CD4-positive, CD25-positive, alpha-beta regulatory T cell (primary cell): ENCODE results near the gene CAPN11. TPM values are rescaled to one million over a fixed set of nuclear protein-coding genes. Genes with fewer than 3 reads are reported as not detected.

ENCODE experiments used
- ATAC-seq, 2 donors: fragments of 150-1000 bp; cut with Tn5 transposase; one replicate each; pipeline ENCODE4 v1.10.0; 2021; ENCODE audit warnings: low read depth in 2 of 2, moderate number of reproducible peaks in 2 of 2, moderate library complexity in 1 of 2
- DNase-seq, 3 donors: peaks; one replicate each; pipeline versions ENCODE4 v3.0.0 to v3.0.0-alpha.2; 2012 to 2022; ENCODE audit warnings: mixed read lengths in 1 of 3
- H3K27ac ChIP-seq: one replicate; pipeline ENCODE4 v1.7.0; 2013; ENCODE audit warnings: mild to moderate bottlenecking, low read length; ENCODE audit not compliant: insufficient read depth, poor library complexity, severe bottlenecking
- H3K27me3 ChIP-seq: one replicate; pipeline ENCODE4 v1.7.0; 2013; ENCODE audit warnings: low read length; ENCODE audit not compliant: control insufficient read depth, insufficient read depth
- H3K36me3 ChIP-seq: one replicate; pipeline ENCODE4 v1.7.0; 2013; ENCODE audit warnings: mild to moderate bottlenecking, low read length, moderate library complexity; ENCODE audit not compliant: control insufficient read depth, insufficient read depth
- H3K4me1 ChIP-seq: 2 replicates; pipeline ENCODE4 v1.7.0; 2013; ENCODE audit warnings: mild to moderate bottlenecking, low read length; ENCODE audit not compliant: insufficient read depth, control insufficient read depth, poor library complexity, severe bottlenecking
- H3K4me3 ChIP-seq: one replicate; pipeline ENCODE4 v1.7.0; 2013; ENCODE audit warnings: low read depth, mild to moderate bottlenecking, low read length, moderate library complexity
- H3K9me3 ChIP-seq, 2 experiments: 1 replicate in 1 of 2; 2 replicates in 1 of 2; pipeline ENCODE4 v1.7.0; 2013; ENCODE audit warnings: low read length in 2 of 2, mild to moderate bottlenecking in 1 of 2, moderate library complexity in 1 of 2; ENCODE audit not compliant: control insufficient read depth in 2 of 2
- H3K27ac Mint-ChIP-seq, 3 donors: one replicate each; pipeline ENCODE4 v1.8.0; 2020 to 2022; ENCODE audit warnings: mild to moderate bottlenecking in 3 of 3, mixed read lengths in 3 of 3, moderate library complexity in 2 of 3
- H3K27me3 Mint-ChIP-seq: one replicate; pipeline ENCODE4 v1.8.0; 2022; ENCODE audit warnings: mild to moderate bottlenecking, mixed read lengths
- H3K36me3 Mint-ChIP-seq: one replicate; pipeline ENCODE4 v1.8.0; 2020; ENCODE audit warnings: mixed read lengths
- H3K4me1 Mint-ChIP-seq, 4 donors: one replicate each; pipeline ENCODE4 v1.8.0; 2020 to 2022; ENCODE audit warnings: mixed read lengths in 4 of 4, mild to moderate bottlenecking in 1 of 4
- H3K4me3 Mint-ChIP-seq, 4 donors: one replicate each; pipeline ENCODE4 v1.8.0; 2020 to 2022; ENCODE audit warnings: mild to moderate bottlenecking in 4 of 4, mixed read lengths in 4 of 4, moderate library complexity in 3 of 4
- H3K9me3 Mint-ChIP-seq, 7 donors: one replicate each; pipeline ENCODE4 v1.8.0; 2020 to 2022; ENCODE audit warnings: mixed read lengths in 7 of 7, mild to moderate bottlenecking in 3 of 7, moderate library complexity in 2 of 7
- polyA plus RNA-seq, 4 donors: library from polyadenylated mRNA; unstranded; fragments of 300-500 nt; fragmentation: Illumina TruSeq; gene quantifications; one replicate each; pipeline ENCODE4 v1.2.3, GENCODE V29; 2021
- total RNA-seq: library from RNA; stranded (reverse); gene quantifications from one replicate; pipeline ENCODE4 v1.2.3, GENCODE V29; 2022

The CAPN11 gene
- total and polyA plus RNA-seq, 5 donors from 2014 or later = not detected

- Histone ChIP-seq H3K4me1 (peaks cover 4% of the 10 kb centered on the region), H3K4me3 (no peak overlapping the region), H3K9me3 (no peaks in the 10 kb centered on the region), H3K36me3 (no peaks in the 10 kb centered on the region), H3K27ac (no peak overlapping the region), H3K27me3 (no peaks in the 10 kb centered on the region)
- Mint-ChIP-seq H3K27ac (peak overlapping the region in 1 of 3 donors; percentile 53), H3K27me3 (peaks cover 16% of the 10 kb centered on the region), H3K4me3 (no peak overlapping the region), H3K9me3 (peaks cover 0 to 2% (median 0%) of the 10 kb centered on the region in 7 donors), H3K4me1 (peaks cover 0 to 10% (median 5%) of the 10 kb centered on the region in 4 donors), H3K36me3 (no peaks in the 10 kb centered on the region)
- ATAC-seq (no peak), DNase-seq (no peak)
Measured at GRCh38 chr6:44171899-44172546, 13.4 kb downstream of the CAPN11 start.

- H3K27me3 ChIP-seq = no peaks in the 10 kb centered on the region
- ATAC-seq = peak; percentile 79 to 88
- H3K27ac ChIP-seq = no peak overlapping the region
- peak; percentile 61 to 71 (median 67) for DNase-seq
- H3K4me3 ChIP-seq = no peak overlapping the region
- no peaks in the 10 kb centered on the region for H3K36me3 Mint-ChIP-seq
- no peaks in the 10 kb centered on the region for H3K36me3 ChIP-seq
- H3K9me3 ChIP-seq = no peaks in the 10 kb centered on the region
- H3K4me1 ChIP-seq = peaks cover 4% of the 10 kb centered on the region
- H3K9me3 Mint-ChIP-seq = peaks cover 0 to 2% (median 0%) of the 10 kb centered on the region in 7 donors
- peaks cover 12% of the 10 kb centered on the region for H3K27me3 Mint-ChIP-seq
- H3K4me3 Mint-ChIP-seq = peak overlapping the region in 1 of 4 donors; percentile 38
- peaks cover 0 to 16% (median 7%) of the 10 kb centered on the region in 4 donors for H3K4me1 Mint-ChIP-seq
- peak overlapping the region in 1 of 3 donors; percentile 71 for H3K27ac Mint-ChIP-seq
Measured at GRCh38 chr6:44172731-44173500, 14.3 kb downstream of the CAPN11 start.

- DNase-seq = no peak
- no peak overlapping the region for H3K4me3 Mint-ChIP-seq
- H3K27ac ChIP-seq = no peak overlapping the region
- H3K4me1 ChIP-seq = peaks cover 4% of the 10 kb centered on the region
- no peak overlapping the region for H3K4me3 ChIP-seq
- H3K9me3 Mint-ChIP-seq = no peaks in the 10 kb centered on the region
- no peaks in the 10 kb centered on the region for H3K9me3 ChIP-seq
- no peaks in the 10 kb centered on the region for H3K36me3 Mint-ChIP-seq
- no peaks in the 10 kb centered on the region for H3K27me3 ChIP-seq
- no peaks in the 10 kb centered on the region for H3K36me3 ChIP-seq
- H3K4me1 Mint-ChIP-seq = peaks cover 0 to 16% (median 7%) of the 10 kb centered on the region in 4 donors
- H3K27me3 Mint-ChIP-seq = no peaks in the 10 kb centered on the region
- ATAC-seq = no peak
- no peak overlapping the region for H3K27ac Mint-ChIP-seq
Measured at GRCh38 chr6:44176130-44176761, 17.6 kb downstream of the CAPN11 start.

GRCh38 chr6:44176762-44177509, 18.3 kb downstream of the CAPN11 start:
- Histone ChIP-seq H3K27me3 (no peaks in the 10 kb centered on the region), H3K4me1 (peaks cover 4% of the 10 kb centered on the region), H3K4me3 (no peak overlapping the region), H3K9me3 (no peaks in the 10 kb centered on the region), H3K27ac (no peak overlapping the region), H3K36me3 (no peaks in the 10 kb centered on the region)
- no peak overlapping the region for H3K27ac Mint-ChIP-seq
- no peaks in the 10 kb centered on the region for H3K36me3 Mint-ChIP-seq
- H3K4me1 Mint-ChIP-seq = peaks cover 0 to 16% (median 7%) of the 10 kb centered on the region in 4 donors
- H3K27me3 Mint-ChIP-seq = no peaks in the 10 kb centered on the region
- H3K9me3 Mint-ChIP-seq = no peaks in the 10 kb centered on the region
- ATAC-seq (peak; percentile 27 to 42), DNase-seq (peak in 1 of 3 donors; percentile 23)
- peak overlapping the region in 1 of 4 donors; percentile 28 for H3K4me3 Mint-ChIP-seq

GRCh38 chr6:44177691-44178423, 19.2 kb downstream of the CAPN11 start:
- no peaks in the 10 kb centered on the region for H3K36me3 Mint-ChIP-seq
- no peaks in the 10 kb centered on the region for H3K27me3 Mint-ChIP-seq
- no peak for DNase-seq
- H3K27ac ChIP-seq = no peak overlapping the region
- peaks cover 0 to 12% (median 3%) of the 10 kb centered on the region in 4 donors for H3K4me1 Mint-ChIP-seq
- peak overlapping the region in 1 of 3 donors; percentile 12 for H3K27ac Mint-ChIP-seq
- H3K4me1 ChIP-seq = peaks cover 2% of the 10 kb centered on the region
- H3K4me3 Mint-ChIP-seq = peak overlapping the region in 1 of 4 donors; percentile 28
- no peaks in the 10 kb centered on the region for H3K36me3 ChIP-seq
- no peaks in the 10 kb centered on the region for H3K9me3 ChIP-seq
- H3K27me3 ChIP-seq = no peaks in the 10 kb centered on the region
- H3K9me3 Mint-ChIP-seq = no peaks in the 10 kb centered on the region
- no peak for ATAC-seq
- no peak overlapping the region for H3K4me3 ChIP-seq

- H3K9me3 ChIP-seq = no peaks in the 10 kb centered on the region
- no peaks in the 10 kb centered on the region for H3K27me3 ChIP-seq
- H3K36me3 Mint-ChIP-seq = no peaks in the 10 kb centered on the region
- no peaks in the 10 kb centered on the region for H3K9me3 Mint-ChIP-seq
- H3K4me1 Mint-ChIP-seq = peaks cover 0 to 10% (median 3%) of the 10 kb centered on the region in 4 donors
- H3K36me3 ChIP-seq = no peaks in the 10 kb centered on the region
- no peak for ATAC-seq
- no peaks in the 10 kb centered on the region for H3K4me1 ChIP-seq
- H3K4me3 Mint-ChIP-seq = no peak overlapping the region
- H3K4me3 ChIP-seq = no peak overlapping the region
- H3K27ac Mint-ChIP-seq = peak overlapping the region in 1 of 3 donors; percentile 12
- no peak overlapping the region for H3K27ac ChIP-seq
- H3K27me3 Mint-ChIP-seq = no peaks in the 10 kb centered on the region
- DNase-seq = no peak
Measured at GRCh38 chr6:44178424-44179071, 19.9 kb downstream of the CAPN11 start.
